GM23338 (cell line): Measurements from ENCODE around the gene MEN1. TPM values are rescaled to one million over a fixed set of nuclear protein-coding genes. Genes with fewer than 3 reads are reported as not detected.

Experiments used
- polyA plus RNA-seq: library from polyadenylated mRNA; unstranded; fragments of >200 nt; fragmentation: Nextera tagmentation; extraction: Ambion mirVana; gene quantifications from 2 replicates; pipeline ENCODE4 v1.2.1, GENCODE V29; 2016
- total RNA-seq: library from RNA; depleted of rRNA; stranded (reverse); fragments of >200 nt; shearing (Covaris generic); gene quantifications from 2 replicates; pipeline ENCODE4 v1.2.3, GENCODE V29; 2014; rRNA removed

The MEN1 gene
- total and polyA plus RNA-seq, 2 experiments from 2014 or later: 31.6 to 45.2 TPM

Other genes with a start within 250 kb of the MEN1 start
- gene SLC22A12, start 219.3 kb downstream of the MEN1 start, total RNA-seq: not detected in 2 replicates
- not detected in 2 replicates for gene SLC22A12, start 219.3 kb downstream of the MEN1 start, polyA plus RNA-seq
- 17.0 and 22.1 TPM in 2 replicates for gene NRXN2, start 87.4 kb downstream of the MEN1 start, total RNA-seq
- gene NRXN2, start 87.4 kb downstream of the MEN1 start, polyA plus RNA-seq: 3.4 and 5.7 TPM in 2 replicates
- 30.1 and 34.4 TPM in 2 replicates for gene RASGRP2, start 66.4 kb downstream of the MEN1 start, total RNA-seq
- gene RASGRP2, start 66.4 kb downstream of the MEN1 start, polyA plus RNA-seq: 50.4 and 60.5 TPM in 2 replicates
- gene PYGM, start 50.6 kb downstream of the MEN1 start, total RNA-seq: 3.9 and 4.4 TPM in 2 replicates
- 1.5 and 2.8 TPM in 2 replicates for gene PYGM, start 50.6 kb downstream of the MEN1 start, polyA plus RNA-seq
- gene SF1, start 32.0 kb downstream of the MEN1 start, total RNA-seq: 235 and 252 TPM in 2 replicates
- gene SF1, start 32.0 kb downstream of the MEN1 start, polyA plus RNA-seq: 76.9 and 82.9 TPM in 2 replicates
- 32.3 and 42.6 TPM in 2 replicates for gene MAP4K2, start 7.3 kb downstream of the MEN1 start, total RNA-seq
- 9.9 and 11.2 TPM in 2 replicates for gene MAP4K2, start 7.3 kb downstream of the MEN1 start, polyA plus RNA-seq
- gene CDC42BPG, start 34.1 kb upstream of the MEN1 start, total RNA-seq: 10.1 and 11.6 TPM in 2 replicates
- gene CDC42BPG, start 34.1 kb upstream of the MEN1 start, polyA plus RNA-seq: 1.8 and 2.3 TPM in 2 replicates
- 43.8 and 69.7 TPM in 2 replicates for gene EHD1, start 68.1 kb upstream of the MEN1 start, total RNA-seq
- 16.7 and 16.9 TPM in 2 replicates for gene EHD1, start 68.1 kb upstream of the MEN1 start, polyA plus RNA-seq
- 26.2 and 31.7 TPM in 2 replicates for gene ATG2A, start 106.7 kb upstream of the MEN1 start, total RNA-seq
- gene ATG2A, start 106.7 kb upstream of the MEN1 start, polyA plus RNA-seq: 8.7 and 9.2 TPM in 2 replicates
- gene PPP2R5B, start 114.1 kb upstream of the MEN1 start, total RNA-seq: 3.3 and 5.8 TPM in 2 replicates
- gene PPP2R5B, start 114.1 kb upstream of the MEN1 start, polyA plus RNA-seq: 2.6 and 2.8 TPM in 2 replicates
- 0.83 TPM in 1 of 2 replicates, not detected in the other for gene GPHA2, start 125.3 kb upstream of the MEN1 start, total RNA-seq
- gene GPHA2, start 125.3 kb upstream of the MEN1 start, polyA plus RNA-seq: 1.8 and 3.6 TPM in 2 replicates
- not detected in 2 replicates for gene MAJIN, start 161.6 kb upstream of the MEN1 start, total RNA-seq
- gene MAJIN, start 161.6 kb upstream of the MEN1 start, polyA plus RNA-seq: not detected in 2 replicates
- gene BATF2, start 186.4 kb upstream of the MEN1 start, total RNA-seq: 0.58 and 1.6 TPM in 2 replicates
- 0.53 and 1.2 TPM in 2 replicates for gene BATF2, start 186.4 kb upstream of the MEN1 start, polyA plus RNA-seq
- gene ARL2, start 203.6 kb upstream of the MEN1 start, total RNA-seq: 170 and 193 TPM in 2 replicates
- gene ARL2, start 203.6 kb upstream of the MEN1 start, polyA plus RNA-seq: 216 and 236 TPM in 2 replicates
- 15.6 and 21.4 TPM in 2 replicates for gene SNX15, start 216.9 kb upstream of the MEN1 start, total RNA-seq
- 13.0 and 13.6 TPM in 2 replicates for gene SNX15, start 216.9 kb upstream of the MEN1 start, polyA plus RNA-seq
- 30.3 and 31.1 TPM in 2 replicates for gene SAC3D1, start 230.7 kb upstream of the MEN1 start, total RNA-seq
- 21.6 and 21.8 TPM in 2 replicates for gene SAC3D1, start 230.7 kb upstream of the MEN1 start, polyA plus RNA-seq
- gene NAALADL1, start 248.0 kb upstream of the MEN1 start, total RNA-seq: 11.0 and 13.7 TPM in 2 replicates
- 8.0 and 11.1 TPM in 2 replicates for gene NAALADL1, start 248.0 kb upstream of the MEN1 start, polyA plus RNA-seq